A673 (cell line): ENCODE results near the gene ARHGAP24. TPM values are rescaled to one million over a fixed set of nuclear protein-coding genes. Genes with fewer than 3 reads are reported as not detected.

Source experiments
- BruUV-seq: library from RNA; stranded (reverse); fragments of 400-500 nt; replicated peaks from 2 replicates; lab custom pipeline; 2021; lab: Mats Ljungman, UMichigan
- CTCF ChIA-PET: fragments of 300-600 bp; sonication (Branson Sonifier 250); formaldehyde crosslinking; loops from one replicate; lab custom pipeline; 2022; ENCODE audit warnings: antibody characterized with exemption; lab: Charles Lee
- POLR2A ChIA-PET: fragments of 300-600 bp; sonication (Branson Sonifier 250); formaldehyde crosslinking; loops from one replicate; lab custom pipeline; 2022; ENCODE audit warnings: antibody characterized with exemption; ENCODE audit not compliant: low non-redundant PET; lab: Charles Lee
- DNase-seq: peaks from one replicate; pipeline ENCODE4 v3.0.0-alpha.2; 2015; ENCODE audit warnings: low spot score
- H3K27ac ChIP-seq: fragments of 200-600 bp; sonication (generic); 2 replicates; pipeline ENCODE4 v1.5.1; 2016; ENCODE audit warnings: mixed run types, low read depth, mild to moderate bottlenecking, mixed read lengths, antibody characterized with exemption, low read length; ENCODE audit not compliant: poor library complexity, severe bottlenecking
- H3K27me3 ChIP-seq: fragments of 200-600 bp; sonication (generic); replicated peaks from 2 replicates; pipeline ENCODE4 v1.6.1; 2017; ENCODE audit warnings: mixed run types, low read depth, mild to moderate bottlenecking, mixed read lengths, antibody characterized with exemption, low read length; ENCODE audit not compliant: insufficient read depth, poor library complexity
- H3K36me3 ChIP-seq: fragments of 200-600 bp; sonication (generic); 2 replicates; pipeline ENCODE4 v1.6.1; 2016; ENCODE audit warnings: mixed run types, mild to moderate bottlenecking, mixed read lengths, antibody characterized with exemption, low read length; ENCODE audit not compliant: insufficient read depth, poor library complexity, severe bottlenecking
- H3K4me1 ChIP-seq: fragments of 200-600 bp; sonication (generic); 2 replicates; pipeline ENCODE4 v1.6.1; 2017; ENCODE audit warnings: mixed run types, mild to moderate bottlenecking, mixed read lengths, antibody characterized with exemption, low read length; ENCODE audit not compliant: insufficient read depth, poor library complexity, severe bottlenecking
- H3K4me3 ChIP-seq: fragments of 200-600 bp; sonication (generic); 2 replicates; pipeline ENCODE4 v1.5.1; 2016; ENCODE audit warnings: low read depth, mixed run types, mild to moderate bottlenecking, mixed read lengths, low read length; ENCODE audit not compliant: poor library complexity, severe bottlenecking
- H3K9me3 ChIP-seq: fragments of 200-600 bp; sonication (generic); 2 replicates; pipeline ENCODE4 v1.6.1; 2016; ENCODE audit warnings: mixed run types, low read depth, mild to moderate bottlenecking, mixed read lengths, antibody characterized with exemption, low read length; ENCODE audit not compliant: poor library complexity, severe bottlenecking
- CTCF ChIP-seq: fragments of 300-800, 200-600 bp; sonication (generic); conservative IDR thresholded peaks from 2 replicates; pipeline ENCODE4 v1.5.1; 2017; ENCODE audit warnings: low read depth, mild to moderate bottlenecking, antibody characterized with exemption, low read length, moderate library complexity, mixed read lengths
- EZH2 ChIP-seq: fragments of 200-600 bp; sonication (generic); IDR thresholded peaks from 2 replicates; pipeline ENCODE4 v1.6.1; 2017; ENCODE audit warnings: borderline replicate concordance, low read depth, mild to moderate bottlenecking, mixed read lengths, antibody characterized with exemption, low read length; ENCODE audit not compliant: poor library complexity, severe bottlenecking
- intact Hi-C: fragments of 100-400 bp; cut with micrococcal nuclease; formaldehyde crosslinking; loops from one replicate; pipeline ENCODE4 v1.10.0; 2022; ENCODE audit not compliant: unreplicated experiment
- total RNA-seq: library from RNA; stranded (reverse); gene quantifications from 2 replicates; pipeline ENCODE4 v1.2.3, GENCODE V29; 2021

ARHGAP24 gene
- total RNA-seq, 1 experiment from 2014 or later = 5.8 TPM

GRCh38 chr4:85726555-85726954 lies 251.6 kb downstream of the ARHGAP24 start:
- CTCF ChIA-PET = no interaction called here

GRCh38 chr4:85728464-85728863 lies 253.5 kb downstream of the ARHGAP24 start:
- Histone ChIP-seq H3K27me3 (no peaks in the 10 kb centered on the region), H3K4me1 (peaks cover 4% of the 10 kb centered on the region), H3K9me3 (no peaks in the 10 kb centered on the region), H3K4me3 (no peak overlapping the region), H3K36me3 (no peaks in the 10 kb centered on the region), H3K27ac (no peak overlapping the region)
- POLR2A ChIA-PET = no interaction called here
- no TSS peak for BruUV-seq
- CTCF ChIA-PET = no interaction called here
- DNase-seq = no peak
- TF ChIP-seq CTCF (no peak), EZH2 (no peak)
- intact Hi-C loops = no loop called here

More at GRCh38 chr4:85726555-85726954, 251.6 kb downstream of the ARHGAP24 start:
- no peak overlapping the region for H3K4me3 ChIP-seq
- H3K4me1 ChIP-seq = peaks cover 4% of the 10 kb centered on the region
- no peak for TF ChIP-seq EZH2
- POLR2A ChIA-PET = no interaction called here
- intact Hi-C loops = no loop called here
- H3K27ac ChIP-seq = no peak overlapping the region
- no peaks in the 10 kb centered on the region for H3K36me3 ChIP-seq
- no TSS peak for BruUV-seq
- no peak for DNase-seq
- no peaks in the 10 kb centered on the region for H3K27me3 ChIP-seq
- no peaks in the 10 kb centered on the region for H3K9me3 ChIP-seq

- no peaks in the 10 kb centered on the region for H3K9me3 ChIP-seq
- POLR2A ChIA-PET = no interaction called here
- BruUV-seq = no TSS peak
- H3K4me3 ChIP-seq = no peak overlapping the region
- H3K36me3 ChIP-seq = no peaks in the 10 kb centered on the region
- no peak overlapping the region for H3K27ac ChIP-seq
- no peaks in the 10 kb centered on the region for H3K27me3 ChIP-seq
- no peak for TF ChIP-seq EZH2
- TF ChIP-seq CTCF = no peak
- DNase-seq = no peak
- H3K4me1 ChIP-seq = peaks cover 4% of the 10 kb centered on the region
- intact Hi-C loops = no loop called here
- CTCF ChIA-PET = no interaction called here
Measured at GRCh38 chr4:85732124-85732523, 257.2 kb downstream of the ARHGAP24 start.

GRCh38 chr4:85733798-85734197 lies 258.8 kb downstream of the ARHGAP24 start:
- POLR2A ChIA-PET = no interaction called here
- intact Hi-C loops = no loop called here

More at GRCh38 chr4:85733798-85734197, 258.8 kb downstream of the ARHGAP24 start:
- Histone ChIP-seq H3K9me3 (no peaks in the 10 kb centered on the region), H3K4me3 (no peak overlapping the region), H3K27ac (no peak overlapping the region), H3K27me3 (no peaks in the 10 kb centered on the region), H3K4me1 (peaks cover 1% of the 10 kb centered on the region), H3K36me3 (no peaks in the 10 kb centered on the region)
- DNase-seq = no peak
- CTCF ChIA-PET = no interaction called here
- no TSS peak for BruUV-seq
- TF ChIP-seq EZH2 (no peak), CTCF (no peak)
